Smooth muscle cell (in vitro differentiated cells): Measurements from ENCODE around the gene EID2. TPM values are rescaled to one million over a fixed set of nuclear protein-coding genes. Genes with fewer than 3 reads are reported as not detected.

ENCODE experiments used
- DNase-seq: peaks from one replicate; lab custom pipeline; 2025; ENCODE audit not compliant: unreplicated experiment; lab: John Stamatoyannopoulos, UW
- H2AFZ ChIP-seq: fragments of 200-600 bp; sonication (generic); 2 replicates; pipeline ENCODE4 v1.6.0; 2016; ENCODE audit warnings: antibody characterized with exemption, low read depth, mild to moderate bottlenecking
- H3F3A ChIP-seq: fragments of 200-600 bp; sonication (generic); 2 replicates; pipeline ENCODE4 v1.6.0; 2017; ENCODE audit warnings: antibody characterized with exemption, low read depth
- H3K27ac ChIP-seq: fragments of 200-600 bp; sonication (generic); 2 replicates; pipeline ENCODE4 v1.5.1; 2016; ENCODE audit warnings: low read depth, mild to moderate bottlenecking
- H3K27me3 ChIP-seq: fragments of 200-600 bp; sonication (generic); 2 replicates; pipeline ENCODE4 v1.6.1; 2016; ENCODE audit warnings: low read depth, mild to moderate bottlenecking
- H3K36me3 ChIP-seq: fragments of 200-600 bp; sonication (generic); 2 replicates; pipeline ENCODE4 v1.5.1; 2016; ENCODE audit warnings: low read depth
- H3K4me1 ChIP-seq: fragments of 200-600 bp; sonication (generic); 2 replicates; pipeline ENCODE4 v1.5.1; 2016; ENCODE audit warnings: low read depth
- H3K4me2 ChIP-seq: fragments of 200-600 bp; sonication (generic); 2 replicates; pipeline ENCODE4 v1.6.0; 2016; ENCODE audit warnings: mild to moderate bottlenecking
- H3K4me3 ChIP-seq: fragments of 200-600 bp; sonication (generic); 2 replicates; pipeline ENCODE4 v1.5.1; 2016; ENCODE audit warnings: mild to moderate bottlenecking
- H3K79me2 ChIP-seq: fragments of 200-600 bp; sonication (generic); 2 replicates; pipeline ENCODE4 v1.6.0; 2016; ENCODE audit warnings: low read depth, mild to moderate bottlenecking
- H3K9ac ChIP-seq: fragments of 200-600 bp; sonication (generic); 2 replicates; pipeline ENCODE4 v1.6.0; 2016; ENCODE audit warnings: low read depth
- H3K9me3 ChIP-seq: fragments of 200-600 bp; sonication (generic); replicated peaks from 2 replicates; pipeline ENCODE4 v1.5.1; 2016; ENCODE audit warnings: low read depth
- H4K20me1 ChIP-seq: fragments of 200-600 bp; sonication (generic); 2 replicates; pipeline ENCODE4 v1.6.0; 2016; ENCODE audit warnings: low read depth
- WGBS: methylation state at CpG from one replicate; pipeline ENCODE4 v1.1.7; 2016; ENCODE audit warnings: low lambda C conversion rate; 5-methylcytosine and 5-hydroxymethylcytosine counted together
- polyA plus RNA-seq: library from polyadenylated mRNA; unstranded; fragments of >200 nt; fragmentation: Nextera tagmentation; extraction: Ambion mirVana; gene quantifications from 2 replicates; pipeline ENCODE4 v1.2.1, GENCODE V29; 2016
- total RNA-seq: library from RNA; depleted of rRNA; stranded (reverse); fragments of >200 nt; gene quantifications from 2 replicates; pipeline ENCODE4 v1.2.3, GENCODE V29; 2014
- TF ChIP-seq, protein P1 (sequence below): fragments of 200-600 bp; sonication (generic); IDR thresholded peaks from 2 replicates; pipeline ENCODE4 v1.5.1; 2017; ENCODE audit warnings: borderline replicate concordance, mild to moderate bottlenecking, antibody characterized with exemption; ENCODE audit not compliant: insufficient read depth, poor library complexity, severe bottlenecking

The EID2 gene, protein sequence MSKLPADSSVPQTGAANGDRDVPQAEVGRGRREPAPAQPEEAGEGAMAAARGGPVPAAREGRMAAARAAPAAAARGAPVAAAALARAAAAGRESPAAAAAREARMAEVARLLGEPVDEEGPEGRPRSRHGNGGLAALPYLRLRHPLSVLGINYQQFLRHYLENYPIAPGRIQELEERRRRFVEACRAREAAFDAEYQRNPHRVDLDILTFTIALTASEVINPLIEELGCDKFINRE
- total RNA-seq (11.9 and 15.9 TPM in 2 replicates), polyA plus RNA-seq (22.5 and 24.2 TPM in 2 replicates)

- Histone ChIP-seq H3K79me2 (peaks cover 21% of the 10 kb centered on the region), H2AFZ (peak within 1 kb of the TSS; percentile 74), H3F3A (peaks cover 4% of the 10 kb centered on the region), H3K4me3 (peak within 1 kb of the TSS; percentile 89), H3K9ac (peak within 1 kb of the TSS; percentile 91), H3K36me3 (no peaks in the 10 kb centered on the region), H3K4me1 (peaks cover 10% of the 10 kb centered on the region), H3K27me3 (no peaks in the 10 kb centered on the region), H4K20me1 (peaks cover 16% of the 10 kb centered on the region), H3K4me2 (peak within 1 kb of the TSS; percentile 92), H3K9me3 (no peaks in the 10 kb centered on the region), H3K27ac (peak within 1 kb of the TSS; percentile 92)
- peak; percentile 86 for DNase-seq
- WGBS = under 1% methylated on average over 83 of the region's 84 CpGs
- TF ChIP-seq, protein P1, sequence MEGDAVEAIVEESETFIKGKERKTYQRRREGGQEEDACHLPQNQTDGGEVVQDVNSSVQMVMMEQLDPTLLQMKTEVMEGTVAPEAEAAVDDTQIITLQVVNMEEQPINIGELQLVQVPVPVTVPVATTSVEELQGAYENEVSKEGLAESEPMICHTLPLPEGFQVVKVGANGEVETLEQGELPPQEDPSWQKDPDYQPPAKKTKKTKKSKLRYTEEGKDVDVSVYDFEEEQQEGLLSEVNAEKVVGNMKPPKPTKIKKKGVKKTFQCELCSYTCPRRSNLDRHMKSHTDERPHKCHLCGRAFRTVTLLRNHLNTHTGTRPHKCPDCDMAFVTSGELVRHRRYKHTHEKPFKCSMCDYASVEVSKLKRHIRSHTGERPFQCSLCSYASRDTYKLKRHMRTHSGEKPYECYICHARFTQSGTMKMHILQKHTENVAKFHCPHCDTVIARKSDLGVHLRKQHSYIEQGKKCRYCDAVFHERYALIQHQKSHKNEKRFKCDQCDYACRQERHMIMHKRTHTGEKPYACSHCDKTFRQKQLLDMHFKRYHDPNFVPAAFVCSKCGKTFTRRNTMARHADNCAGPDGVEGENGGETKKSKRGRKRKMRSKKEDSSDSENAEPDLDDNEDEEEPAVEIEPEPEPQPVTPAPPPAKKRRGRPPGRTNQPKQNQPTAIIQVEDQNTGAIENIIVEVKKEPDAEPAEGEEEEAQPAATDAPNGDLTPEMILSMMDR = peak; percentile 58
These were observed at the start of gene EID2 for GRCh38 chr19:39539518-39540332. Gene EID2, minus strand, starts transcription at chr19:39540161. Its CDS starts 82 bp downstream, at chr19:39540079.

DNA sequence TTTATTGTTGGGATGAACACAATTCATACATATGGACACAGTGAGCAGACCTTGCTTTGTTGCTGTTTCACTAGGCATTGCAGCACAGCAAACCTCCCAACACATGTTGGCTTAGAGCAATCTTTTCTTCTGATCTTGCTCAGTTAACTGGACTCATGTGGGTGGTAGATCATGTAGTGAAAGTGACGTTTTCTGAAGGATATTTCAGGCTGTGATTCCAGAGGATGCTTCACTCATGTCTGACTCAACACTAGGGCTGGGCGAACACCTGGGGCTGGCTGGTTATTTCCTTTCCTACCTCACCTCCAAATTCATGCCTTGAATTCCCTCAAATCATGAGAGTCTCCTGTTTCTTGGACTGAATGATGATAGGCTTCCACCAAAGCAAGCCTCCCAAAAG lies 48.1 kb upstream of the EID2 start:
- Histone ChIP-seq H3K36me3 (no peaks in the 10 kb centered on the region), H3K79me2 (no peaks in the 10 kb centered on the region), H3K27me3 (no peaks in the 10 kb centered on the region), H3K4me3 (no peak overlapping the region), H3K4me1 (no peaks in the 10 kb centered on the region), H3K4me2 (no peak overlapping the region), H3F3A (no peaks in the 10 kb centered on the region), H3K27ac (no peak overlapping the region), H3K9me3 (no peaks in the 10 kb centered on the region), H2AFZ (no peak overlapping the region), H3K9ac (no peak overlapping the region), H4K20me1 (no peaks in the 10 kb centered on the region)
- TF ChIP-seq, protein P1 = no peak
- DNase-seq = no peak
- WGBS = 43% methylated on average over 2 of the region's 2 CpGs

DNA sequence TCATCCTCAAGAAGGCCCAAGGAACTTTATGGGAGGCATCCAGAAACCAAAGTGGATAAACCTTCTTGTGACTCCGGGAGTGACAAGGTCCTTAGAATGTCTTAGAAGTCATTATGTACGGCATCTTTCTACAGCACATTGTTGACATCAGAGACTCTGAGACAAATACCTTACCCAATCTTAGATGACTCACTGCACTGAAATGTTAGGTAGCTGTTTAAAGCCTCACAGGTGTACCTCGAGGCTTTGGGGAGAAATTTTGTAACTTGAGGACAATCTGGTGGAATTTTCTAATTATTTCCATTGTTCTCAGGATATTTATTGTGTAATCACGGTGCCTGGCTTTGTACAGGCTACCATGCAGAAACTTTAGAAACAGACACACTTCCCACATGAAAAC lies 47.5 kb upstream of the EID2 start:
- Histone ChIP-seq H3K36me3 (no peaks in the 10 kb centered on the region), H3K9me3 (no peaks in the 10 kb centered on the region), H3F3A (no peaks in the 10 kb centered on the region), H3K4me2 (no peak overlapping the region), H3K27ac (no peak overlapping the region), H4K20me1 (no peaks in the 10 kb centered on the region), H3K79me2 (no peaks in the 10 kb centered on the region), H2AFZ (no peak overlapping the region), H3K4me3 (no peak overlapping the region), H3K9ac (no peak overlapping the region), H3K4me1 (no peaks in the 10 kb centered on the region), H3K27me3 (no peaks in the 10 kb centered on the region)
- TF ChIP-seq, protein P1 = no peak
- DNase-seq = no peak
- 60% methylated on average over 4 of the region's 4 CpGs for WGBS
